ENCODE measurements around the gene ADGRE3. TPM values are rescaled to one million over a fixed set of nuclear protein-coding genes. Genes with fewer than 3 reads are reported as not detected.

Gene ADGRE3
- total RNA-seq, 1 experiment from 2014 or later = not detected

DNA sequence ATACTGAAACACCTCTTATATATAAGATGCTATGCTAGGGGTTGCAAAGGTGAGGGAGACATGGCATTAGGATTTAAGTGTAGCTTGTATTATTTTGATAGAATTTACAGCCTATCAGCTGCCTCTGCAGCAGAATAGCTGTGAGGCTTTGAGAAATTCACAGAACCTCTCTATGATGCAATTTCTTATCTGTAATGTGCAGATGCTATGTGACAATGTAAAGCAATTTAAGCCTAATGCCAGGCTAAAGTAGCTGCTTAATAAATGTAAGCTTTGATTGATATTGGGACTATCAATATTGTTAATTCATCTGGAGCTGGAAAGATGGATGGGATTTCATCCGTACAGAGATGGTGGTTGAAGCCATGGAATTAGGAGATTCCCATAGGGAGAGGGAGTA lies 1.6 kb downstream of the ADGRE3 start:
- no peak overlapping the region for H3K9ac ChIP-seq (ENCODE audit: extremely low read depth, insufficient read length, low read length)
- H3K27ac Mint-ChIP-seq = no peak overlapping the region
- no peak overlapping the region for H4K5ac ChIP-seq (ENCODE audit: insufficient read length, low read depth, low read length)
- no peaks in the 10 kb centered on the region for H3K23me2 ChIP-seq (ENCODE audit: insufficient read length, low read depth, low read length, poor library complexity, severe bottlenecking)
- no peak overlapping the region for H2AFZ ChIP-seq (ENCODE audit: low read length)
- H3T11ph ChIP-seq (ENCODE audit: low read length) = no peak overlapping the region
- H3K36me3 Mint-ChIP-seq (ENCODE audit: insufficient read depth in 1 of 3, low read depth in 3 of 3) = peaks cover 0 to 5% (median 0%) of the 10 kb centered on the region in 3 experiments; a peak in 1 of 7 replicates
- H3K4me3 Mint-ChIP-seq = no peak overlapping the region
- H4K20me1 ChIP-seq (ENCODE audit: control insufficient read depth, insufficient read depth, insufficient read length) = no peaks in the 10 kb centered on the region
- H2BK120ac ChIP-seq (ENCODE audit: low read depth, low read length, poor library complexity, severe bottlenecking) = no peak overlapping the region
- no peak overlapping the region for H4K91ac ChIP-seq (ENCODE audit: insufficient read length, low read depth, low read length)
- H2BK5ac ChIP-seq (ENCODE audit: insufficient read length, low read length) = no peak overlapping the region
- no peak overlapping the region for H4K8ac ChIP-seq (replicated peaks; ENCODE audit: insufficient read length, low read depth, low read length)
- H2BK12ac ChIP-seq (ENCODE audit: insufficient read length, low read depth, low read length) = no peak overlapping the region
- peaks cover 5% of the 10 kb centered on the region for H3K27me3 Mint-ChIP-seq (ENCODE audit: low read depth)
- WGBS (ENCODE audit: extremely low coverage, insufficient read length, low lambda C conversion rate) = no CpG with 5 or more reads among the region's 1 CpG
- H3K4me1 Mint-ChIP-seq = no peaks in the 10 kb centered on the region
- H3K9me3 ChIP-seq (ENCODE audit: control insufficient read depth, low read depth, low read length) = no peaks in the 10 kb centered on the region
- no peak overlapping the region for H2BK15ac ChIP-seq (ENCODE audit: low read depth, low read length)
- no peaks in the 10 kb centered on the region for H3K27me3 ChIP-seq (ENCODE audit: insufficient read depth, low read length)
- no peak overlapping the region for H3K27ac ChIP-seq (ENCODE audit: insufficient read length, low read depth, low read length)
- no peaks in the 10 kb centered on the region for H3K4me1 ChIP-seq (ENCODE audit: insufficient read depth, low read length)
- H3K23ac ChIP-seq (ENCODE audit: insufficient read length, low read depth, low read length) = no peak overlapping the region
- no peak overlapping the region for H2BK20ac ChIP-seq (ENCODE audit: low read depth, low read length, poor library complexity, severe bottlenecking)
- no peak for DNase-seq
- no peak overlapping the region for H3K56ac ChIP-seq (ENCODE audit: insufficient read length, low read depth, low read length)
- H3K9me3 Mint-ChIP-seq = peaks cover 19 to 73% of the 10 kb centered on the region in 2 experiments
- no peak overlapping the region for H3K4me2 ChIP-seq (ENCODE audit: insufficient read depth, insufficient read length, low read length)
- no peaks in the 10 kb centered on the region for H3K79me1 ChIP-seq (ENCODE audit: insufficient read depth, low read depth, low read length, poor library complexity, severe bottlenecking)
- H3K18ac ChIP-seq (ENCODE audit: insufficient read length, low read depth, low read length) = no peak overlapping the region
- H3K79me2 ChIP-seq (ENCODE audit: insufficient read depth, low read length) = no peaks in the 10 kb centered on the region
- no peak overlapping the region for H2AK5ac ChIP-seq (ENCODE audit: insufficient read length, low read length)
- no peak overlapping the region for H3K14ac ChIP-seq (ENCODE audit: insufficient read depth, low read length)
- no peak overlapping the region for H3K4ac ChIP-seq (ENCODE audit: low read depth, low read length)
- TF ChIP-seq, protein P1, sequence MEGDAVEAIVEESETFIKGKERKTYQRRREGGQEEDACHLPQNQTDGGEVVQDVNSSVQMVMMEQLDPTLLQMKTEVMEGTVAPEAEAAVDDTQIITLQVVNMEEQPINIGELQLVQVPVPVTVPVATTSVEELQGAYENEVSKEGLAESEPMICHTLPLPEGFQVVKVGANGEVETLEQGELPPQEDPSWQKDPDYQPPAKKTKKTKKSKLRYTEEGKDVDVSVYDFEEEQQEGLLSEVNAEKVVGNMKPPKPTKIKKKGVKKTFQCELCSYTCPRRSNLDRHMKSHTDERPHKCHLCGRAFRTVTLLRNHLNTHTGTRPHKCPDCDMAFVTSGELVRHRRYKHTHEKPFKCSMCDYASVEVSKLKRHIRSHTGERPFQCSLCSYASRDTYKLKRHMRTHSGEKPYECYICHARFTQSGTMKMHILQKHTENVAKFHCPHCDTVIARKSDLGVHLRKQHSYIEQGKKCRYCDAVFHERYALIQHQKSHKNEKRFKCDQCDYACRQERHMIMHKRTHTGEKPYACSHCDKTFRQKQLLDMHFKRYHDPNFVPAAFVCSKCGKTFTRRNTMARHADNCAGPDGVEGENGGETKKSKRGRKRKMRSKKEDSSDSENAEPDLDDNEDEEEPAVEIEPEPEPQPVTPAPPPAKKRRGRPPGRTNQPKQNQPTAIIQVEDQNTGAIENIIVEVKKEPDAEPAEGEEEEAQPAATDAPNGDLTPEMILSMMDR (conservative IDR thresholded peaks at IDR 0.05) = no peak

All from H9 (cell line).